H1 (cell line): ENCODE results near the gene UNC13D. TPM values are rescaled to one million over a fixed set of nuclear protein-coding genes. Genes with fewer than 3 reads are reported as not detected.

Experiments
- CBX5 ChIP-seq: fragments of 300-800, 300-1000 bp; sonication (generic); IDR thresholded peaks from 2 replicates; pipeline ENCODE4 v1.7.1; 2016; ENCODE audit warnings: antibody characterized with exemption, low read length, low read depth
- CBX8 ChIP-seq: fragments of 300-800, 300-1000 bp; sonication (generic); IDR thresholded peaks from 2 replicates; pipeline ENCODE4 v1.7.1; 2016; ENCODE audit warnings: low read depth, low read length, borderline replicate concordance
- HDAC2 ChIP-seq, 2 experiments: fragments of 300-600 bp in 1 of 2; sonication (generic) in 1 of 2; IDR thresholded peaks; 2 replicates each; pipeline ENCODE4 v1.6.1; 2011 to 2012; ENCODE audit warnings: low read depth in 2 of 2, low read length in 2 of 2, mild to moderate bottlenecking in 2 of 2, moderate library complexity in 2 of 2, borderline replicate concordance in 1 of 2, inconsistent platforms in 1 of 2
- POLR2AphosphoS5 ChIP-seq: IDR thresholded peaks from 2 replicates; pipeline ENCODE4 v1.6.1; 2011; ENCODE audit warnings: low read depth, low read length
- RAD21 ChIP-seq, 2 experiments: IDR thresholded peaks in 1 of 2; conservative IDR thresholded peaks in 1 of 2; 2 replicates each; pipeline ENCODE4 v1.6.1; 2011; ENCODE audit warnings: low read depth in 2 of 2, low read length in 2 of 2, improper control_type of control experiment in 1 of 2, inconsistent platforms in 1 of 2, mild to moderate bottlenecking in 1 of 2, moderate library complexity in 1 of 2
- SP2 ChIP-seq: IDR thresholded peaks from 2 replicates; pipeline ENCODE4 v1.6.1; 2012; ENCODE audit warnings: mild to moderate bottlenecking, low read length, inconsistent platforms
- SUZ12 ChIP-seq: fragments of 200-600 bp; sonication (generic); IDR thresholded peaks from 2 replicates; pipeline ENCODE4 v1.6.1; 2012; ENCODE audit warnings: mild to moderate bottlenecking, inconsistent platforms, low read length, moderate library complexity, mixed read lengths
- TCF12 ChIP-seq: IDR thresholded peaks from 2 replicates; pipeline ENCODE4 v1.6.1; 2011; ENCODE audit warnings: low read depth, mild to moderate bottlenecking, low read length
- polyA plus RNA-seq, 7 experiments: library from polyadenylated mRNA; depleted of rRNA in 3 of 7; stranded (reverse) in 5 of 7; unstranded in 2 of 7; fragments of >200 nt in 5 of 7; fragments of 200-250 nt in 2 of 7; gene quantifications; 1 replicate in 5 of 7; 2 replicates in 1 of 7; 4 replicates in 1 of 7; pipeline versions ENCODE4 v1.2.1 to v1.2.3, GENCODE V29; 2011 to 2013; ENCODE audit warnings: missing spikeins in 2 of 7, mixed read lengths in 2 of 7
- total RNA-seq: library from RNA; stranded (reverse); fragmentation: NEBNext Ultra II Directional; extraction: Animal tissue kit (Norgen Biotek cat#: 25700); gene quantifications from 2 replicates; pipeline ENCODE4 v1.2.1, GENCODE V29; 2021
- TF ChIP-seq, protein P1 (sequence below): fragments of 300-600 bp; sonication (generic); IDR thresholded peaks from 2 replicates; pipeline ENCODE4 v1.7.1; 2012; ENCODE audit warnings: low read length, moderate library complexity, mild to moderate bottlenecking, inconsistent platforms; ENCODE audit not compliant: insufficient replicate concordance
- TF ChIP-seq, protein P2 (sequence below): IDR thresholded peaks from 2 replicates; pipeline ENCODE4 v1.6.1; 2012; ENCODE audit warnings: inconsistent platforms

Gene UNC13D
- total and polyA plus RNA-seq, 2 of the 8 experiments (the other 6 are each of a cell fraction or from before 2014, with no cell fraction given) = 3.6 to 8.4 TPM

DNA sequence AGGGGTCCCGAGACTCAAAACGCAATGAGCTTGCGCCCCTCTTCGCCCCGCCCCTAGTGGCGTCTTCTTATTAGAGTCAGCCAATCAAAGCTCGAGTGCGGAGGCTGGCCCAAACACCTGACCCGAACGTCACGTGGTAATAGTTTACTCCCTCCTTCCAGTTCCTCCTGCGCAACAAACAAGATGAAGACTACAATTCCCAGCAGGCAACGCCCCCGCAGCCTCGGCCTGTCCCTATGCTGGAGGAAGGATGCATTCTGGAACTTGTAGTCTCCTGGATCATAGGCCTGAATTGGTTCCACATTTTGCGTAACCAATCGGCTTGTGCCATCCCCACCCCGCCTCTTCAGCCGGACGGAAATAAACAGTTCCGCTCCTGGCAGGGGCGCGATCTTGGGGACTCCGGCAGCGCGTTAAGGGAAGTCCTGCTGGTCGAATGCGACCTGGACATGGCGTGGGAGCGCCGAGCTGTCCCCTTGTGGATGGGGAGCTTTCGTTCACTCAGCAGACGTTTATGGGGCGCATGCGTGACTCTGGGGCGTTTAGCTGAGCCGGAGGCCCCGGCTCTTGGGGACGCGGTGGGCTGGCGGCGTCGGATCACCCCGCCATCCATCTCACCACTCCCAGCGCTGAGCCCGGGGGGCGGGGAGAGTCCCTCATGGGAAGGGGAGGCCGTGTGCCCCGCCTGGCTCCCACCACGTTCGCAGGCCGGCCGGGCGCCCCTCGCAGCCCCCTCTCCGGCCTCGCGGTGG lies 11.3 kb upstream of the UNC13D start, which contains the start of gene WBP2 (continued):
- TF ChIP-seq HDAC2 (IDR thresholded peaks at IDR 0.05; ENCODE audit: borderline replicate concordance in 1 of 2, low read depth in 2 of 2, low read length in 2 of 2) (no peak), CBX5 (no peak), RAD21 (IDR thresholded peaks at IDR 0.05 in 1 of 2, conservative IDR thresholded peaks at IDR 0.05 in 1 of 2; ENCODE audit: low read depth in 2 of 2, low read length in 2 of 2) (no peak), SP2 (no peak), CBX8 (no peak), POLR2AphosphoS5 (peak; percentile 84), TCF12 (no peak), SUZ12 (no peak)
- TF ChIP-seq, protein P1, sequence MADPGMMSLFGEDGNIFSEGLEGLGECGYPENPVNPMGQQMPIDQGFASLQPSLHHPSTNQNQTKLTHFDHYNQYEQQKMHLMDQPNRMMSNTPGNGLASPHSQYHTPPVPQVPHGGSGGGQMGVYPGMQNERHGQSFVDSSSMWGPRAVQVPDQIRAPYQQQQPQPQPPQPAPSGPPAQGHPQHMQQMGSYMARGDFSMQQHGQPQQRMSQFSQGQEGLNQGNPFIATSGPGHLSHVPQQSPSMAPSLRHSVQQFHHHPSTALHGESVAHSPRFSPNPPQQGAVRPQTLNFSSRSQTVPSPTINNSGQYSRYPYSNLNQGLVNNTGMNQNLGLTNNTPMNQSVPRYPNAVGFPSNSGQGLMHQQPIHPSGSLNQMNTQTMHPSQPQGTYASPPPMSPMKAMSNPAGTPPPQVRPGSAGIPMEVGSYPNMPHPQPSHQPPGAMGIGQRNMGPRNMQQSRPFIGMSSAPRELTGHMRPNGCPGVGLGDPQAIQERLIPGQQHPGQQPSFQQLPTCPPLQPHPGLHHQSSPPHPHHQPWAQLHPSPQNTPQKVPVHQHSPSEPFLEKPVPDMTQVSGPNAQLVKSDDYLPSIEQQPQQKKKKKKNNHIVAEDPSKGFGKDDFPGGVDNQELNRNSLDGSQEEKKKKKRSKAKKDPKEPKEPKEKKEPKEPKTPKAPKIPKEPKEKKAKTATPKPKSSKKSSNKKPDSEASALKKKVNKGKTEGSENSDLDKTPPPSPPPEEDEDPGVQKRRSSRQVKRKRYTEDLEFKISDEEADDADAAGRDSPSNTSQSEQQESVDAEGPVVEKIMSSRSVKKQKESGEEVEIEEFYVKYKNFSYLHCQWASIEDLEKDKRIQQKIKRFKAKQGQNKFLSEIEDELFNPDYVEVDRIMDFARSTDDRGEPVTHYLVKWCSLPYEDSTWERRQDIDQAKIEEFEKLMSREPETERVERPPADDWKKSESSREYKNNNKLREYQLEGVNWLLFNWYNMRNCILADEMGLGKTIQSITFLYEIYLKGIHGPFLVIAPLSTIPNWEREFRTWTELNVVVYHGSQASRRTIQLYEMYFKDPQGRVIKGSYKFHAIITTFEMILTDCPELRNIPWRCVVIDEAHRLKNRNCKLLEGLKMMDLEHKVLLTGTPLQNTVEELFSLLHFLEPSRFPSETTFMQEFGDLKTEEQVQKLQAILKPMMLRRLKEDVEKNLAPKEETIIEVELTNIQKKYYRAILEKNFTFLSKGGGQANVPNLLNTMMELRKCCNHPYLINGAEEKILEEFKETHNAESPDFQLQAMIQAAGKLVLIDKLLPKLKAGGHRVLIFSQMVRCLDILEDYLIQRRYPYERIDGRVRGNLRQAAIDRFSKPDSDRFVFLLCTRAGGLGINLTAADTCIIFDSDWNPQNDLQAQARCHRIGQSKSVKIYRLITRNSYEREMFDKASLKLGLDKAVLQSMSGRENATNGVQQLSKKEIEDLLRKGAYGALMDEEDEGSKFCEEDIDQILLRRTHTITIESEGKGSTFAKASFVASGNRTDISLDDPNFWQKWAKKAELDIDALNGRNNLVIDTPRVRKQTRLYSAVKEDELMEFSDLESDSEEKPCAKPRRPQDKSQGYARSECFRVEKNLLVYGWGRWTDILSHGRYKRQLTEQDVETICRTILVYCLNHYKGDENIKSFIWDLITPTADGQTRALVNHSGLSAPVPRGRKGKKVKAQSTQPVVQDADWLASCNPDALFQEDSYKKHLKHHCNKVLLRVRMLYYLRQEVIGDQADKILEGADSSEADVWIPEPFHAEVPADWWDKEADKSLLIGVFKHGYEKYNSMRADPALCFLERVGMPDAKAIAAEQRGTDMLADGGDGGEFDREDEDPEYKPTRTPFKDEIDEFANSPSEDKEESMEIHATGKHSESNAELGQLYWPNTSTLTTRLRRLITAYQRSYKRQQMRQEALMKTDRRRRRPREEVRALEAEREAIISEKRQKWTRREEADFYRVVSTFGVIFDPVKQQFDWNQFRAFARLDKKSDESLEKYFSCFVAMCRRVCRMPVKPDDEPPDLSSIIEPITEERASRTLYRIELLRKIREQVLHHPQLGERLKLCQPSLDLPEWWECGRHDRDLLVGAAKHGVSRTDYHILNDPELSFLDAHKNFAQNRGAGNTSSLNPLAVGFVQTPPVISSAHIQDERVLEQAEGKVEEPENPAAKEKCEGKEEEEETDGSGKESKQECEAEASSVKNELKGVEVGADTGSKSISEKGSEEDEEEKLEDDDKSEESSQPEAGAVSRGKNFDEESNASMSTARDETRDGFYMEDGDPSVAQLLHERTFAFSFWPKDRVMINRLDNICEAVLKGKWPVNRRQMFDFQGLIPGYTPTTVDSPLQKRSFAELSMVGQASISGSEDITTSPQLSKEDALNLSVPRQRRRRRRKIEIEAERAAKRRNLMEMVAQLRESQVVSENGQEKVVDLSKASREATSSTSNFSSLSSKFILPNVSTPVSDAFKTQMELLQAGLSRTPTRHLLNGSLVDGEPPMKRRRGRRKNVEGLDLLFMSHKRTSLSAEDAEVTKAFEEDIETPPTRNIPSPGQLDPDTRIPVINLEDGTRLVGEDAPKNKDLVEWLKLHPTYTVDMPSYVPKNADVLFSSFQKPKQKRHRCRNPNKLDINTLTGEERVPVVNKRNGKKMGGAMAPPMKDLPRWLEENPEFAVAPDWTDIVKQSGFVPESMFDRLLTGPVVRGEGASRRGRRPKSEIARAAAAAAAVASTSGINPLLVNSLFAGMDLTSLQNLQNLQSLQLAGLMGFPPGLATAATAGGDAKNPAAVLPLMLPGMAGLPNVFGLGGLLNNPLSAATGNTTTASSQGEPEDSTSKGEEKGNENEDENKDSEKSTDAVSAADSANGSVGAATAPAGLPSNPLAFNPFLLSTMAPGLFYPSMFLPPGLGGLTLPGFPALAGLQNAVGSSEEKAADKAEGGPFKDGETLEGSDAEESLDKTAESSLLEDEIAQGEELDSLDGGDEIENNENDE = no peak
- TF ChIP-seq, protein P2, sequence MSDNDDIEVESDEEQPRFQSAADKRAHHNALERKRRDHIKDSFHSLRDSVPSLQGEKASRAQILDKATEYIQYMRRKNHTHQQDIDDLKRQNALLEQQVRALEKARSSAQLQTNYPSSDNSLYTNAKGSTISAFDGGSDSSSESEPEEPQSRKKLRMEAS = peak; percentile 78
